Loucy (cell line): ENCODE measurements around the gene COMMD1.

Source experiments
- H2AFZ ChIP-seq: fragments of 200-600 bp; sonication (generic); 2 replicates; pipeline ENCODE4 v1.6.0; 2016; ENCODE audit warnings: antibody characterized with exemption, mild to moderate bottlenecking, low read length, moderate library complexity
- H3F3A ChIP-seq: fragments of 200-600 bp; 2 replicates; pipeline ENCODE4 v1.6.0; 2016; ENCODE audit warnings: antibody characterized with exemption, low read depth, mild to moderate bottlenecking
- H3K27me3 ChIP-seq: fragments of 200-600 bp; sonication (generic); 2 replicates; pipeline ENCODE4 v1.6.1; 2014; ENCODE audit warnings: low read length, mild to moderate bottlenecking; ENCODE audit not compliant: insufficient read depth, poor library complexity, severe bottlenecking
- H3K36me3 ChIP-seq: fragments of 200-600 bp; sonication (generic); 2 replicates; pipeline ENCODE4 v1.6.1; 2016; ENCODE audit warnings: low read length; ENCODE audit not compliant: insufficient read depth
- H3K4me1 ChIP-seq: fragments of 200-600 bp; sonication (generic); 2 replicates; pipeline ENCODE4 v1.5.1; 2014; ENCODE audit warnings: low read length, mild to moderate bottlenecking; ENCODE audit not compliant: insufficient read depth, poor library complexity, severe bottlenecking
- H3K4me2 ChIP-seq: fragments of 200-600 bp; sonication (generic); 2 replicates; pipeline ENCODE4 v1.6.0; 2014; ENCODE audit warnings: antibody characterized with exemption, low read length, low read depth, mild to moderate bottlenecking; ENCODE audit not compliant: poor library complexity, severe bottlenecking
- H3K4me3 ChIP-seq: fragments of 200-600 bp; sonication (generic); 2 replicates; pipeline ENCODE4 v1.5.1; 2014; ENCODE audit warnings: low read length, mild to moderate bottlenecking, mixed read lengths; ENCODE audit not compliant: poor library complexity, severe bottlenecking
- H3K79me2 ChIP-seq: fragments of 200-600 bp; sonication (generic); 2 replicates; pipeline ENCODE4 v1.6.1; 2014; ENCODE audit warnings: low read length; ENCODE audit not compliant: insufficient read depth
- H3K9ac ChIP-seq: fragments of 200-600 bp; sonication (generic); 2 replicates; pipeline ENCODE4 v1.6.0; 2014; ENCODE audit warnings: mild to moderate bottlenecking, low read depth, low read length, moderate library complexity; ENCODE audit not compliant: poor library complexity, severe bottlenecking
- H3K9me2 ChIP-seq: fragments of 200-600 bp; sonication (generic); replicated peaks from 2 replicates; pipeline ENCODE4 v1.6.1; 2016; ENCODE audit warnings: low read depth, low read length, mixed read lengths
- H3K9me3 ChIP-seq: fragments of 200-600 bp; sonication (generic); 2 replicates; pipeline ENCODE4 v1.6.1; 2014; ENCODE audit warnings: mild to moderate bottlenecking, antibody characterized with exemption, low read length, low read depth; ENCODE audit not compliant: insufficient read depth
- H4K20me1 ChIP-seq: fragments of 200-600 bp; sonication (generic); 2 replicates; pipeline ENCODE4 v1.6.0; 2014; ENCODE audit warnings: antibody characterized with exemption, low read length, mild to moderate bottlenecking; ENCODE audit not compliant: insufficient read depth, poor library complexity, severe bottlenecking
- EZH2phosphoT487 ChIP-seq: fragments of 200-600 bp; IDR thresholded peaks from 2 replicates; pipeline ENCODE4 v1.6.1; 2018; ENCODE audit warnings: antibody characterized with exemption, mild to moderate bottlenecking, moderate library complexity, borderline replicate concordance
- TF ChIP-seq, protein P1 (sequence below): fragments of 200-600 bp; sonication (generic); conservative IDR thresholded peaks from 2 replicates; pipeline ENCODE4 v1.5.1; 2014; ENCODE audit warnings: mild to moderate bottlenecking, antibody characterized with exemption, low read length

The COMMD1 gene

DNA sequence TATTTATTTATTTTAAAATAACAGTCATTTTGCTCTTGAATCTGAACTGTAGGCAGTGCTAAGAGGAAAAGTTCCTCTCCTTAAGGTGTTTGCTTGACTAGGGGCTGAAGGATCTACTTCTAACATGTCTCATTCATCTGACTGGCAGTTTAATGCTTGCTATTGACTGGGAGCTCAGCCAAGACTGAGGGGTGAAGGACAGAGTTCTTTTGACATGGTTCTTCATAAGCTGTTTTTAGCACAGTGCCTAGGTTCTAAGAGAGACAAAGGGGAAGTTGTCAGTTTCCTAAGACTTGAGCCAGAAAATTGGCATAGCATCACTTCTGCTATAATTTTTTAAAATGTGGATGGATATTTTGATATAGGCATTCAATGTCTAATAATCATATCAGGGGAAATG is 73.0 kb downstream of the COMMD1 start:
- Histone ChIP-seq H2AFZ (no peak overlapping the region), H3K4me2 (no peak overlapping the region), H4K20me1 (no peaks in the 10 kb centered on the region), H3K9me3 (no peaks in the 10 kb centered on the region), H3K27me3 (no peaks in the 10 kb centered on the region), H3F3A (no peaks in the 10 kb centered on the region), H3K36me3 (no peaks in the 10 kb centered on the region), H3K4me1 (no peaks in the 10 kb centered on the region), H3K79me2 (no peaks in the 10 kb centered on the region), H3K9ac (no peak overlapping the region), H3K9me2 (no peaks in the 10 kb centered on the region), H3K4me3 (no peak overlapping the region)
- TF ChIP-seq, protein P1, sequence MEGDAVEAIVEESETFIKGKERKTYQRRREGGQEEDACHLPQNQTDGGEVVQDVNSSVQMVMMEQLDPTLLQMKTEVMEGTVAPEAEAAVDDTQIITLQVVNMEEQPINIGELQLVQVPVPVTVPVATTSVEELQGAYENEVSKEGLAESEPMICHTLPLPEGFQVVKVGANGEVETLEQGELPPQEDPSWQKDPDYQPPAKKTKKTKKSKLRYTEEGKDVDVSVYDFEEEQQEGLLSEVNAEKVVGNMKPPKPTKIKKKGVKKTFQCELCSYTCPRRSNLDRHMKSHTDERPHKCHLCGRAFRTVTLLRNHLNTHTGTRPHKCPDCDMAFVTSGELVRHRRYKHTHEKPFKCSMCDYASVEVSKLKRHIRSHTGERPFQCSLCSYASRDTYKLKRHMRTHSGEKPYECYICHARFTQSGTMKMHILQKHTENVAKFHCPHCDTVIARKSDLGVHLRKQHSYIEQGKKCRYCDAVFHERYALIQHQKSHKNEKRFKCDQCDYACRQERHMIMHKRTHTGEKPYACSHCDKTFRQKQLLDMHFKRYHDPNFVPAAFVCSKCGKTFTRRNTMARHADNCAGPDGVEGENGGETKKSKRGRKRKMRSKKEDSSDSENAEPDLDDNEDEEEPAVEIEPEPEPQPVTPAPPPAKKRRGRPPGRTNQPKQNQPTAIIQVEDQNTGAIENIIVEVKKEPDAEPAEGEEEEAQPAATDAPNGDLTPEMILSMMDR: no peak
- TF ChIP-seq EZH2phosphoT487: no peak

DNA sequence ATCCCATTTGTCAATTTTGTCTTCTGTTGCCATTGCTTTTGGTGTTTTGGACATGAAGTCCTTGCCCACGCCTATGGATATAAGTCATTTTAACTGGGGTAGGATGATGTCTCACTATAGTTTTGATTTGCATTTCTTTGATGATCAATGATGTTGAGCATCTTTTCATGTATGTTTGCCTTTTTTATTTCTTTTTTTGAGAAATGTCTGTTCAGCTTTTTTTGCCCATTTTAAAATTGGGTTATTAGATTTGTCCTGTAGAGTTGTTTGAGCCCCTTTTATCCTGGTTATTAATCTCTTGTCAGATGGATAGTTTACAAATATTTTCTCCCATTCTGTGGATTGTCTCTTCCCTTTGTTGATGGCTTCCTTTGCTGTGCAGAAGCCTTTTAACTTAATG is 75.3 kb downstream of the COMMD1 start:
- no peaks in the 10 kb centered on the region for H3K79me2 ChIP-seq
- H2AFZ ChIP-seq: no peak overlapping the region
- H3K36me3 ChIP-seq: no peaks in the 10 kb centered on the region
- no peaks in the 10 kb centered on the region for H4K20me1 ChIP-seq
- no peak overlapping the region for H3K4me2 ChIP-seq
- TF ChIP-seq EZH2phosphoT487: no peak
- TF ChIP-seq, protein P1: no peak
- no peaks in the 10 kb centered on the region for H3K27me3 ChIP-seq
- H3K4me1 ChIP-seq: no peaks in the 10 kb centered on the region
- H3K4me3 ChIP-seq: no peak overlapping the region
- no peak overlapping the region for H3K9ac ChIP-seq
- no peaks in the 10 kb centered on the region for H3K9me2 ChIP-seq
- H3F3A ChIP-seq: no peaks in the 10 kb centered on the region
- H3K9me3 ChIP-seq: no peaks in the 10 kb centered on the region

DNA sequence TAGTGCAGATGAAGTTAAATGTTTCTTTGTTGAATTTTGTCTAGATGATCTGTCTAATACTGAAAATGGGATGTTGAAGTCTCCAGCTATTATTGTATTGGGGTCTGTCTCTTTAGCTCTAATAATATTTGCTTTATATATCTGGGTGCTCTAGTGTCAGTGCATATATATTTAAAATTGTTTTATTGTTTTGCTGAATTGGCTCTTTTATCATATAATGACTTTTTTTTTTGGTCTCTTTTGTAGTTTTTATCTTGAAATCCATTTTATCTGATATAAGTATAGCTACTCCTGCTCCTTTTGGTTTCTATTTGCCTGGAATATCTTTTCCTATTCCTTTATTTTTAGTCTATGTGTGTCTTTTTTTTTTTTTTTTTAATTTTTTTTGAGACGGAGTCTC is 79.2 kb downstream of the COMMD1 start:
- H3K4me3 ChIP-seq: no peak overlapping the region
- H3K27me3 ChIP-seq: no peaks in the 10 kb centered on the region
- H3K36me3 ChIP-seq: no peaks in the 10 kb centered on the region
- no peaks in the 10 kb centered on the region for H3K9me2 ChIP-seq
- H3K4me2 ChIP-seq: no peak overlapping the region
- no peaks in the 10 kb centered on the region for H3K9me3 ChIP-seq
- H2AFZ ChIP-seq: no peak overlapping the region
- no peak for TF ChIP-seq EZH2phosphoT487
- TF ChIP-seq, protein P1: no peak
- no peaks in the 10 kb centered on the region for H4K20me1 ChIP-seq
- H3K79me2 ChIP-seq: no peaks in the 10 kb centered on the region
- no peaks in the 10 kb centered on the region for H3K4me1 ChIP-seq
- no peaks in the 10 kb centered on the region for H3F3A ChIP-seq
- H3K9ac ChIP-seq: no peak overlapping the region
